OCI-LY1 (cell line): ENCODE results near the gene LIPC.

Experiments used
- H2AFZ ChIP-seq: fragments of 200-600 bp; sonication (generic), shearing (Covaris generic); 2 replicates; pipeline ENCODE4 v1.6.0; 2014; ENCODE audit warnings: antibody characterized with exemption, mild to moderate bottlenecking, low read length
- H3F3A ChIP-seq: fragments of 200-600 bp; sonication (generic), shearing (Covaris generic); 2 replicates; pipeline ENCODE4 v1.6.0; 2014; ENCODE audit warnings: mild to moderate bottlenecking, antibody characterized with exemption, low read length, moderate library complexity; ENCODE audit not compliant: insufficient read depth
- H3K27ac ChIP-seq: fragments of 200-600 bp; sonication (generic); 2 replicates; pipeline ENCODE4 v1.5.1; 2014; ENCODE audit warnings: low read length, mixed run types, mild to moderate bottlenecking, low read depth; ENCODE audit not compliant: poor library complexity, severe bottlenecking
- H3K27me3 ChIP-seq: fragments of 200-600 bp; sonication (generic); 2 replicates; pipeline ENCODE4 v1.6.0; 2014; ENCODE audit warnings: antibody characterized with exemption, mild to moderate bottlenecking, low read length, moderate library complexity; ENCODE audit not compliant: insufficient read depth
- H3K36me3 ChIP-seq: fragments of 200-600 bp; sonication (generic); 2 replicates; pipeline ENCODE4 v1.6.1; 2014; ENCODE audit warnings: mild to moderate bottlenecking, antibody characterized with exemption, low read length, moderate library complexity, mixed read lengths; ENCODE audit not compliant: insufficient read depth
- H3K4me1 ChIP-seq: fragments of 200-600 bp; sonication (generic); 2 replicates; pipeline ENCODE4 v1.5.1; 2014; ENCODE audit warnings: mild to moderate bottlenecking, low read length, moderate library complexity; ENCODE audit not compliant: insufficient read depth, severe bottlenecking
- H3K4me2 ChIP-seq: fragments of 200-600 bp; sonication (generic), shearing (Covaris generic); 2 replicates; pipeline ENCODE4 v1.6.1; 2014; ENCODE audit warnings: low read length
- H3K4me3 ChIP-seq: fragments of 200-600 bp; sonication (generic); 2 replicates; pipeline ENCODE4 v1.5.1; 2014; ENCODE audit warnings: low read length, low read depth, mild to moderate bottlenecking, mixed read lengths; ENCODE audit not compliant: poor library complexity, severe bottlenecking
- H3K79me2 ChIP-seq: fragments of 200-600 bp; shearing (Covaris generic); 2 replicates; pipeline ENCODE4 v1.6.1; 2016; ENCODE audit warnings: mixed run types, low read length, mixed read lengths; ENCODE audit not compliant: insufficient read depth
- H3K9ac ChIP-seq: fragments of 200-600 bp; sonication (generic), shearing (Covaris generic); 2 replicates; pipeline ENCODE4 v1.6.1; 2014; ENCODE audit warnings: mild to moderate bottlenecking, low read length, mixed read lengths
- H3K9me2 ChIP-seq: fragments of 200-600 bp; sonication (generic), shearing (Covaris generic); 2 replicates; pipeline ENCODE4 v1.6.1; 2014; ENCODE audit warnings: low read depth, mild to moderate bottlenecking, low read length, mixed read lengths
- H3K9me3 ChIP-seq: fragments of 200-600 bp; shearing (Covaris generic); 2 replicates; pipeline ENCODE4 v1.6.1; 2014; ENCODE audit warnings: low read length, mixed read lengths
- H4K20me1 ChIP-seq: fragments of 200-600 bp; sonication (generic), shearing (Covaris generic); 2 replicates; pipeline ENCODE4 v1.6.0; 2016; ENCODE audit warnings: mild to moderate bottlenecking, low read length; ENCODE audit not compliant: insufficient read depth
- EZH2 ChIP-seq: fragments of 200-600 bp; sonication (generic), shearing (Covaris generic); IDR thresholded peaks from 2 replicates; pipeline ENCODE4 v1.8.0; 2017; ENCODE audit warnings: borderline replicate concordance, mixed run types, mild to moderate bottlenecking, antibody characterized with exemption, low read length, moderate library complexity, mixed read lengths
- TF ChIP-seq, protein P1 (sequence below): fragments of 200-600 bp; sonication (generic), shearing (Covaris generic); IDR thresholded peaks from 2 replicates; pipeline ENCODE4 v1.5.1; 2017; ENCODE audit warnings: mild to moderate bottlenecking, antibody characterized with exemption, low read length, moderate library complexity, mixed read lengths

The LIPC gene

DNA sequence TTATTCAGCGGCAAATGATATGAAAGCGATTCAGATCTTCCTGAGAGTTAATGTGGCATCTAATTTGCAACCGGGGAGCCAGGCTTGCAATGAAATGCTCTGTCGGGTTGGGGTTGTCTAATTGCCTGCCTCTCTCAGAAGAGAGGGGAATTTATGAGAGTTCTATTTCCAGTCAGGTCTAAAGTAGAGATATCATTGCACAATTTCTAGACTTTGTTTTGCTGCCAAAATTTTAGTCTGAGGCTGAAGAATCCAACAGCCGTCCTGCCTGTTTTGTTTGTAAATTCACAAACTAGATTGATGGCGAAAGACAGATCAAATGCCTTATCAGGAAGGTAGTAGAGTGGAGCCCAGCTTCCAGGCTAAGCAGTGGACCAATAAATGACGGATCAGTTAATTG is 610 bp downstream of the LIPC start:
- TF ChIP-seq, protein P1, sequence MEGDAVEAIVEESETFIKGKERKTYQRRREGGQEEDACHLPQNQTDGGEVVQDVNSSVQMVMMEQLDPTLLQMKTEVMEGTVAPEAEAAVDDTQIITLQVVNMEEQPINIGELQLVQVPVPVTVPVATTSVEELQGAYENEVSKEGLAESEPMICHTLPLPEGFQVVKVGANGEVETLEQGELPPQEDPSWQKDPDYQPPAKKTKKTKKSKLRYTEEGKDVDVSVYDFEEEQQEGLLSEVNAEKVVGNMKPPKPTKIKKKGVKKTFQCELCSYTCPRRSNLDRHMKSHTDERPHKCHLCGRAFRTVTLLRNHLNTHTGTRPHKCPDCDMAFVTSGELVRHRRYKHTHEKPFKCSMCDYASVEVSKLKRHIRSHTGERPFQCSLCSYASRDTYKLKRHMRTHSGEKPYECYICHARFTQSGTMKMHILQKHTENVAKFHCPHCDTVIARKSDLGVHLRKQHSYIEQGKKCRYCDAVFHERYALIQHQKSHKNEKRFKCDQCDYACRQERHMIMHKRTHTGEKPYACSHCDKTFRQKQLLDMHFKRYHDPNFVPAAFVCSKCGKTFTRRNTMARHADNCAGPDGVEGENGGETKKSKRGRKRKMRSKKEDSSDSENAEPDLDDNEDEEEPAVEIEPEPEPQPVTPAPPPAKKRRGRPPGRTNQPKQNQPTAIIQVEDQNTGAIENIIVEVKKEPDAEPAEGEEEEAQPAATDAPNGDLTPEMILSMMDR: no peak
- no peak for TF ChIP-seq EZH2
- Histone ChIP-seq H3K4me1 (peaks cover 63% of the 10 kb centered on the region), H3F3A (no peaks in the 10 kb centered on the region), H3K9ac (peak overlapping the region; percentile 13), H3K79me2 (no peaks in the 10 kb centered on the region), H3K9me2 (no peaks in the 10 kb centered on the region), H3K9me3 (no peaks in the 10 kb centered on the region), H3K4me2 (peak overlapping the region; percentile 45), H2AFZ (peak overlapping the region; percentile 16; the same call in 1 of the 2 replicates), H3K4me3 (no peak overlapping the region), H3K36me3 (no peaks in the 10 kb centered on the region), H4K20me1 (no peaks in the 10 kb centered on the region), H3K27ac (peak overlapping the region; percentile 58), H3K27me3 (no peaks in the 10 kb centered on the region)

DNA sequence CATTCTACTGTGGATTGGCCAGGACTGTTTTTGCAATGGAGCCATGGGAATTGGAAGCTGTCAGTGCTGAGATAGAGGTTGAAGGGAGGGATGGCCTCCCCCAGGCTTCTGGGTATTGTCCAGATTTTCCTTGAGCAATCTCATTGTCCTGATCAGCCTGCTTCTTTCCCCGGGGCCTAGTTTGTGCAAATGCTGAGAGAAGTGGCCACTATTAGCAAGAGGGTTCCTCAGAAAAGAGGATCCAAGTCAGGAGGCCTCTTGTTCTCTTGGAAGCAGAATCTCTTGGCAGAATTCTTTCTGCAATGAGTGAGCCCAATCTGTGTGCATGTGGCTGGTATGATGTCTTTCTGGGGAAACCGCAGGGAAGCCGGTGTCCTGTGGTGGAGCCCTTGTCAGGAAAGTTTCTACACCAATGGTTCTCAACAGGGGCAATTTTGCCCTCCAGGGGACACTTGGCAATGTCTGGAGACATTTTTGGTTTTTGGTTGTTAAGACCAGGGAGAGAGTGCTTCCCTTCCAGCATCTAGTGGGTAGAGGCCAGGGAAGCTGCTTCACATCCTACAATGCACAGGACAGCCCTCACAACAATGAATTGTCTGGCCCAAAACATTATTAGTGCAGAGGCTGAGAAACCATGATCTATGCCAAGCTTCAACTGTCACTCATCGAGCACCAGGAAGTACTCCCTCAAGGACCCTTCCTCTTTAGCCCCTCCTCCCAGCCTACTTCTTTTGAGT is 2.0 kb downstream of the LIPC start:
- H3K36me3 ChIP-seq: no peaks in the 10 kb centered on the region
- H4K20me1 ChIP-seq: no peaks in the 10 kb centered on the region
- H3K4me1 ChIP-seq: peaks cover 76% of the 10 kb centered on the region
- H3K27ac ChIP-seq: peak overlapping the region; percentile 45
- no peak overlapping the region for H2AFZ ChIP-seq
- H3K4me3 ChIP-seq: no peak overlapping the region
- H3K4me2 ChIP-seq: no peak overlapping the region
- H3K79me2 ChIP-seq: no peaks in the 10 kb centered on the region
- H3F3A ChIP-seq: no peaks in the 10 kb centered on the region
- no peaks in the 10 kb centered on the region for H3K9me2 ChIP-seq
- no peaks in the 10 kb centered on the region for H3K9me3 ChIP-seq
- no peak for TF ChIP-seq EZH2
- TF ChIP-seq, protein P1: no peak
- no peak overlapping the region for H3K9ac ChIP-seq
- no peaks in the 10 kb centered on the region for H3K27me3 ChIP-seq

DNA sequence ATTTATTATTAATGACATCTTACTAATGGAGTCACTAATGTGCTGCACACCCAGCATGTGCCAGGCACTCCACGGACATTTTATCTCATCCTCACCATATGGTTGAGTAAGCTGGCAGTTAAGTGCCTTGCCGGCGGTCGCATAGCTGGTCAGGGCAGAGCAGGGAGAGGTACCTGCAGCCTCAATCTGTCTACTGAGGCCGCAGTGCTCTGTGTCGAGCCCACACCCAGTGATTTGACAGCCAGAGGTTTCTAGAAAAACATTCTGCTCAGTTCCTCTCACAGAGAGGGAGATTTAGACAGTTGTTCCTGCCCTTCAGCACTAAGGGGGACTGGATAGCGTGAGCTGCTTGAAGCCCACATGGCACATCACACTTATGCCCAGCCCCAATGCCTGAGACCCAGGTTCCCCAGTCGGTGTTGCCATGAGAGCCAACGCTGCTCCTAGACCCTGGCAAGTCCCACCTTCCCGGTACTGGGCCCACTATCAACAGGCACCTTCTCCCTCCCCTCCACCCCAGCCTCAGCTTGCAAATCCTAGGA is 2.6 kb downstream of the LIPC start:
- H3K4me1 ChIP-seq: peaks cover 83% of the 10 kb centered on the region
- no peak overlapping the region for H3K4me2 ChIP-seq
- H3F3A ChIP-seq: no peaks in the 10 kb centered on the region
- H3K9ac ChIP-seq: no peak overlapping the region
- H4K20me1 ChIP-seq: no peaks in the 10 kb centered on the region
- H3K79me2 ChIP-seq: no peaks in the 10 kb centered on the region
- no peaks in the 10 kb centered on the region for H3K9me2 ChIP-seq
- H3K36me3 ChIP-seq: no peaks in the 10 kb centered on the region
- TF ChIP-seq, protein P1: no peak
- no peak for TF ChIP-seq EZH2
- no peak overlapping the region for H2AFZ ChIP-seq
- peak overlapping the region; percentile 45 for H3K27ac ChIP-seq
- H3K27me3 ChIP-seq: no peaks in the 10 kb centered on the region
- H3K4me3 ChIP-seq: no peak overlapping the region
- H3K9me3 ChIP-seq: no peaks in the 10 kb centered on the region
